GM18508 (cell line): ENCODE data around the gene ALOX15.

Experiments
- ATAC-seq: cut with Tn5 transposase; IDR thresholded peaks from one replicate; pipeline ENCODE4 v1.9.1; 2021; ENCODE audit warnings: moderate number of reproducible peaks; ENCODE audit not compliant: insufficient read depth, unreplicated experiment

The ALOX15 gene

GRCh38 chr17:4583206-4583605, 58.3 kb downstream of the ALOX15 start:
- no peak for ATAC-seq

- ATAC-seq: no peak
Observed at GRCh38 chr17:4582691-4583090, 58.8 kb downstream of the ALOX15 start.

- ATAC-seq: no peak
Observed at GRCh38 chr17:4582101-4582501, 59.4 kb downstream of the ALOX15 start.
